Mesenchymal stem cell (in vitro differentiated cells and primary cell): ENCODE results near the gene GDAP2.

Source experiments
- DNase-seq: peaks from one replicate; pipeline ENCODE4 v3.0.0-alpha.2; 2013
- H2AFZ ChIP-seq: one replicate; pipeline ENCODE4 v1.6.1; 2013; ENCODE audit warnings: low read depth, mild to moderate bottlenecking, control low read depth, inconsistent platforms, low read length, moderate library complexity
- H2AK5ac ChIP-seq: 2 replicates; pipeline ENCODE4 v1.6.1; 2013; ENCODE audit warnings: low read length, moderate library complexity, mild to moderate bottlenecking, inconsistent platforms; ENCODE audit not compliant: severe bottlenecking
- H2BK120ac ChIP-seq: one replicate; pipeline ENCODE4 v1.6.1; 2013; ENCODE audit warnings: low read depth, mild to moderate bottlenecking, inconsistent platforms, low read length, moderate library complexity
- H2BK12ac ChIP-seq, 2 experiments: one replicate each; pipeline ENCODE4 v1.6.1; 2013; ENCODE audit warnings: inconsistent platforms in 2 of 2, low read length in 2 of 2, mild to moderate bottlenecking in 2 of 2, moderate library complexity in 2 of 2, control low read depth in 1 of 2
- H2BK15ac ChIP-seq: one replicate; pipeline ENCODE4 v1.6.1; 2013; ENCODE audit warnings: mild to moderate bottlenecking, low read depth, inconsistent platforms; ENCODE audit not compliant: poor library complexity, severe bottlenecking
- H2BK5ac ChIP-seq: 2 replicates; pipeline ENCODE4 v1.6.1; 2013; ENCODE audit warnings: low read depth, mild to moderate bottlenecking, low read length, control low read depth, inconsistent platforms; ENCODE audit not compliant: poor library complexity, severe bottlenecking
- H3K14ac ChIP-seq, 2 experiments: one replicate each; pipeline ENCODE4 v1.6.1; 2013; ENCODE audit warnings: inconsistent platforms in 2 of 2, low read length in 2 of 2, control low read depth in 1 of 2, mild to moderate bottlenecking in 1 of 2, moderate library complexity in 1 of 2
- H3K18ac ChIP-seq, 2 experiments: one replicate each; pipeline ENCODE4 v1.6.1; 2013; ENCODE audit warnings: inconsistent platforms in 2 of 2, low read length in 2 of 2, control low read depth in 1 of 2, low read depth in 1 of 2, mild to moderate bottlenecking in 1 of 2
- H3K23ac ChIP-seq, 2 experiments: one replicate each; pipeline ENCODE4 v1.6.1; 2013; ENCODE audit warnings: inconsistent platforms in 2 of 2, low read length in 2 of 2, mild to moderate bottlenecking in 2 of 2, moderate library complexity in 2 of 2, control low read depth in 1 of 2
- H3K27ac ChIP-seq: 2 replicates; pipeline ENCODE4 v1.5.1; 2013; ENCODE audit warnings: mild to moderate bottlenecking, moderate library complexity, low read length, control low read depth, inconsistent platforms; ENCODE audit not compliant: poor library complexity, severe bottlenecking
- H3K27me3 ChIP-seq, 2 experiments: 2 replicates each; pipeline versions ENCODE4 v1.6.1 to v1.7.0; 2013; ENCODE audit warnings: low read length in 2 of 2, mild to moderate bottlenecking in 2 of 2, moderate library complexity in 2 of 2, control low read depth in 1 of 2, inconsistent platforms in 1 of 2; ENCODE audit not compliant: control insufficient read depth in 1 of 2, insufficient read depth in 1 of 2
- H3K36me3 ChIP-seq, 2 experiments: 2 replicates each; pipeline versions ENCODE4 v1.6.1 to v1.7.0; 2013; ENCODE audit warnings: low read length in 2 of 2, control low read depth in 1 of 2, inconsistent platforms in 1 of 2, low read depth in 1 of 2, mild to moderate bottlenecking in 1 of 2; ENCODE audit not compliant: insufficient read depth in 2 of 2, control insufficient read depth in 1 of 2
- H3K4ac ChIP-seq, 2 experiments: one replicate each; pipeline ENCODE4 v1.6.1; 2013; ENCODE audit warnings: inconsistent platforms in 2 of 2, low read length in 2 of 2, mild to moderate bottlenecking in 2 of 2, moderate library complexity in 2 of 2, control low read depth in 1 of 2, low read depth in 1 of 2
- H3K4me1 ChIP-seq: 2 replicates; pipeline ENCODE4 v1.6.1; 2013; ENCODE audit warnings: low read depth, low read length, control low read depth; ENCODE audit not compliant: control insufficient read depth, insufficient read depth
- H3K4me2 ChIP-seq: 2 replicates; pipeline ENCODE4 v1.6.1; 2013; ENCODE audit warnings: low read length, mild to moderate bottlenecking, inconsistent platforms; ENCODE audit not compliant: poor library complexity, severe bottlenecking
- H3K4me3 ChIP-seq, 2 experiments: 2 replicates each; pipeline versions ENCODE4 v1.5.1 to v1.7.0; 2013; ENCODE audit warnings: low read length in 2 of 2, mild to moderate bottlenecking in 2 of 2, control low read depth in 1 of 2, low read depth in 1 of 2; ENCODE audit not compliant: insufficient read depth in 1 of 2
- H3K79me1 ChIP-seq: replicated peaks from 2 replicates; pipeline ENCODE4 v1.6.1; 2013; ENCODE audit warnings: mild to moderate bottlenecking, control low read depth, low read length, inconsistent platforms; ENCODE audit not compliant: poor library complexity, severe bottlenecking
- H3K9ac ChIP-seq: 2 replicates; pipeline ENCODE4 v1.7.0; 2013; ENCODE audit warnings: mild to moderate bottlenecking, low read length, moderate library complexity
- H3K9me3 ChIP-seq: 2 replicates; pipeline ENCODE4 v1.7.0; 2013; ENCODE audit warnings: mild to moderate bottlenecking, low read length; ENCODE audit not compliant: control insufficient read depth
- H4K8ac ChIP-seq: one replicate; pipeline ENCODE4 v1.6.1; 2013; ENCODE audit warnings: inconsistent platforms, mild to moderate bottlenecking, low read length, moderate library complexity
- H4K91ac ChIP-seq: one replicate; pipeline ENCODE4 v1.6.1; 2013; ENCODE audit warnings: mild to moderate bottlenecking, low read length, inconsistent platforms
- WGBS: methylation state at CpG from one replicate; pipeline ENCODE4 v1.1.7; 2013; ENCODE audit warnings: mixed read lengths; 5-methylcytosine and 5-hydroxymethylcytosine counted together

GDAP2 gene

GRCh38 chr1:117905019-117905418 is 24.4 kb downstream of the GDAP2 start:
- H3K27me3 ChIP-seq: no peaks in the 10 kb centered on the region
- no peak overlapping the region for H2AFZ ChIP-seq
- H4K91ac ChIP-seq: no peak overlapping the region
- DNase-seq: no peak
- H2BK12ac ChIP-seq: no peak overlapping the region
- H2AK5ac ChIP-seq: no peak overlapping the region
- no peak overlapping the region for H3K23ac ChIP-seq
- H3K36me3 ChIP-seq: peaks cover 8 to 83% of the 10 kb centered on the region in 2 experiments
- no peak overlapping the region for H2BK120ac ChIP-seq
- WGBS: 97% methylated on average over 2 of the region's 2 CpGs
- peaks cover 5% of the 10 kb centered on the region for H3K79me1 ChIP-seq
- no peak overlapping the region for H3K4me2 ChIP-seq
- H3K4me1 ChIP-seq: no peaks in the 10 kb centered on the region
- H3K9me3 ChIP-seq: no peaks in the 10 kb centered on the region
- H3K4me3 ChIP-seq: no peak overlapping the region
- H3K14ac ChIP-seq: no peak overlapping the region
- no peak overlapping the region for H3K18ac ChIP-seq
- no peak overlapping the region for H3K9ac ChIP-seq
- no peak overlapping the region for H2BK15ac ChIP-seq
- no peak overlapping the region for H4K8ac ChIP-seq
- no peak overlapping the region for H3K4ac ChIP-seq
- H2BK5ac ChIP-seq: no peak overlapping the region
- no peak overlapping the region for H3K27ac ChIP-seq

DNA sequence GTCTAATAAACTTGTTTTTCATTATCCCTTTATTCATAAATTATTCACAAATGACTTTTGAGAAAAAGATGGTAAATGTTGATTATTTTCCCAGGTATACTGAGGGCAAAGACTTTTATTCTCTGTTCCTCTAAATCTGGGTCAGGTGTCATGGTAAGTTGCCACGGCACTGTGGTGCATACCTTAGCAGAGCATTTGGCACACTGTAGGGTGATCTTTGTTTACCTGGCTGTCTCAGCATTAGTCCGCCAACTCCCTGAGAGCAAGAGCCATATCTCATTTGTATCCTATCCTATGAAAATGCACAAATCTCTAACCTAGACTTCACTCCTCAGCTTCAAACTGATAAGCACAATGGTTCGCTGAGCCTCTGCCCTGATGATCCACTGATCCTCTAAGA is 24.9 kb downstream of the GDAP2 start:
- Histone ChIP-seq H3K36me3 (peaks cover 8 to 78% of the 10 kb centered on the region in 2 experiments), H2AK5ac (no peak overlapping the region), H2BK120ac (no peak overlapping the region), H3K18ac (no peak overlapping the region), H3K23ac (no peak overlapping the region), H2BK5ac (no peak overlapping the region), H3K27me3 (no peaks in the 10 kb centered on the region), H2BK15ac (no peak overlapping the region), H3K4ac (no peak overlapping the region), H3K9ac (no peak overlapping the region), H3K27ac (no peak overlapping the region), H3K4me3 (no peak overlapping the region), H4K91ac (no peak overlapping the region), H3K4me2 (no peak overlapping the region), H2AFZ (no peak overlapping the region), H3K4me1 (no peaks in the 10 kb centered on the region), H2BK12ac (no peak overlapping the region), H3K14ac (no peak overlapping the region), H3K9me3 (no peaks in the 10 kb centered on the region), H4K8ac (no peak overlapping the region), H3K79me1 (peaks cover 5% of the 10 kb centered on the region)
- WGBS: 97% methylated on average over 3 of the region's 3 CpGs
- DNase-seq: no peak

- no peaks in the 10 kb centered on the region for H3K27me3 ChIP-seq
- no peak overlapping the region for H3K27ac ChIP-seq
- no peak overlapping the region for H3K4me3 ChIP-seq
- no peak overlapping the region for H2BK12ac ChIP-seq
- H3K36me3 ChIP-seq: peaks cover 8 to 84% of the 10 kb centered on the region in 2 experiments
- H2BK5ac ChIP-seq: no peak overlapping the region
- no peak overlapping the region for H2AK5ac ChIP-seq
- no peak overlapping the region for H3K23ac ChIP-seq
- no peak overlapping the region for H4K8ac ChIP-seq
- no peak overlapping the region for H2BK120ac ChIP-seq
- DNase-seq: no peak
- 100% methylated on average over 3 of the region's 4 CpGs for WGBS
- no peak overlapping the region for H3K18ac ChIP-seq
- H3K4me2 ChIP-seq: no peak overlapping the region
- peaks cover 4% of the 10 kb centered on the region for H3K79me1 ChIP-seq
- no peak overlapping the region for H3K9ac ChIP-seq
- no peak overlapping the region for H3K4ac ChIP-seq
- H4K91ac ChIP-seq: no peak overlapping the region
- H3K4me1 ChIP-seq: no peaks in the 10 kb centered on the region
- H3K14ac ChIP-seq: no peak overlapping the region
- H3K9me3 ChIP-seq: no peaks in the 10 kb centered on the region
- no peak overlapping the region for H2BK15ac ChIP-seq
- H2AFZ ChIP-seq: no peak overlapping the region
Measured at GRCh38 chr1:117902944-117903343, 26.5 kb downstream of the GDAP2 start.

DNA sequence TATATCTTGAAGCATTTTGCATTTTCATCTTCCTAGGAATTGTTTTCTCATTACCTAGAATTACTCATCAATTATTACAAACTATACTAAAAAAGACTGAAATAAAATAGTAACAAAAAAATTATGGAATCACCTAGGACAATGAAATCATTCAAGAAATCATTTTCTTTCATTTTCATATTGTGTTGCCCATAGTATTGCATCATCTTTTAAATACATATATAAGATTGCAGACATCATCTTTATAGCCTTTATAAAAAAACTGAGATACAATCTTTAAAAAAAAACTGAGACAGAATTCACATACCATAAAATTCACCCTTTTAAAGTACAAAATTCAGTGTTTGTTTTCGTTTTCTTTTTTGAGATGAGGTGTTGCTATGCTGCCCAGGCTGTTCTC is 29.6 kb downstream of the GDAP2 start:
- no peak overlapping the region for H3K4me3 ChIP-seq
- 100% methylated on average over 1 of the region's 1 CpG for WGBS
- H3K18ac ChIP-seq: no peak overlapping the region
- H2BK5ac ChIP-seq: no peak overlapping the region
- H2BK15ac ChIP-seq: no peak overlapping the region
- DNase-seq: no peak
- H2BK12ac ChIP-seq: no peak overlapping the region
- H3K14ac ChIP-seq: no peak overlapping the region
- H4K8ac ChIP-seq: no peak overlapping the region
- H3K4me1 ChIP-seq: no peaks in the 10 kb centered on the region
- H3K4ac ChIP-seq: no peak overlapping the region
- no peak overlapping the region for H2AK5ac ChIP-seq
- H3K27ac ChIP-seq: no peak overlapping the region
- no peak overlapping the region for H2AFZ ChIP-seq
- no peak overlapping the region for H2BK120ac ChIP-seq
- no peak overlapping the region for H3K4me2 ChIP-seq
- H3K23ac ChIP-seq: no peak overlapping the region
- no peaks in the 10 kb centered on the region for H3K9me3 ChIP-seq
- H3K36me3 ChIP-seq: peaks cover 5 to 79% of the 10 kb centered on the region in 2 experiments
- no peak overlapping the region for H3K9ac ChIP-seq
- H4K91ac ChIP-seq: no peak overlapping the region
- H3K27me3 ChIP-seq: no peaks in the 10 kb centered on the region
- H3K79me1 ChIP-seq: peaks cover 4% of the 10 kb centered on the region
